DLD1 (cell line): ENCODE results near the gene RGS19.

ENCODE experiments used
- in situ Hi-C: cut with HindIII; loops from 2 replicates; pipeline ENCODE4 v1.10.0; 2017; ENCODE audit warnings: low sequenced_read_pairs

Gene RGS19

DNA sequence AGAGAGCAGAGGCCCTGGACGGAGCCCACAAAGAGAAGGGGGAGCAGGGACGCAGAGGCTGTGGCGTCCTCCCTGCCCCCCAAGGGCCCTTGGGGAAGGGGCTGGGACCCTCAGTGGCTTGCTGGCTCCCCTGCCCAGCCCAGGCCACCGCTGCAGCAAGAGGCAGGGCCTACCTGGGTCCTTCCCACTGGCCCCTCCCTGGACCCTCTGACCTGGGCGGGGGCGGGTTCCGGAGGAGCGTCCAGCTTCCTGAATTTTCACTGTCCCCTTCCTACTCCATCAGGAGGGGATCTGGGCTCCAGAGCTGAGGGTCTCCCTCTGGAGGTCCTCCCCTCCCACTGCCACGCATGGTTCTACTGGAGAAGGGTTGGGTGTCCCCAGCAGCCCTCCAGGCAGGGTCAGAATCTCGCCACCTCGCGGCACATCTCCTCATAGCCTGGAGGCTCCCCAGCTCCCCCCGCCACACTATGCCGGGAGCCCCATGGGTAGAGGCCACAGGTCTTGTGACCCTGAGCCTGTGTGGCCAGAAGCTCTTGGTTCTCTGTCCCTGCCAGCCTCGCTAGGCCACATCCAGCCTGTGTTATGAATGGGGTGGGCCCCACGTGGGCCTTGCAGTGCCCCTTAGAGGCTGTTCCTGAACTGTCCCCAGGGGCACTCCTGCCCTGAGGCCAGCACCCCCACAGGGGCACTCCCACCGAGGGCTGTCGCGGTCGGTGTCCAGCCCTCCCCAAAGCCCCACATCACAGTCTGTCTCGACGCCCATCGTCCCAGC lies 28.9 kb downstream of the RGS19 start:
- in situ Hi-C loops = no loop called here

DNA sequence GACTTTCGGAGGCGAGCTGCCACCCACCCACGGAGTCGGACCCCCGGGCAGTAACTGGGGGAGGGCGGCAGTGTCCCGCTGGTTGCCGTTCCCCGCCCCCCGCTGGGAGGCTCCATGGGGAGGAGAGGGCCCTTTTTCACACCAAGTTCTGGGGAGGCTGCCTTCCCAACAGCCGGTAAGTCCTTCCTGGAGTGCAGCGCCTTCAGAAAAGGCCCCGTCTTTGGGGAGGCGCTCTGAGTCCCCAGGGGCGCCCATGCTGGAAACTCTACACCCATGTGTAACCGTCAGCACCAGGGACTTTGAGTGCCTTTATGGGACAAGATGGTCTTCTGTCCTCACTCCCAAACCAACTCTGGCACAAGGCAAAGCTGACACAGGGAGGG lies 29.4 kb downstream of the RGS19 start:
- in situ Hi-C loops = no loop called here

DNA sequence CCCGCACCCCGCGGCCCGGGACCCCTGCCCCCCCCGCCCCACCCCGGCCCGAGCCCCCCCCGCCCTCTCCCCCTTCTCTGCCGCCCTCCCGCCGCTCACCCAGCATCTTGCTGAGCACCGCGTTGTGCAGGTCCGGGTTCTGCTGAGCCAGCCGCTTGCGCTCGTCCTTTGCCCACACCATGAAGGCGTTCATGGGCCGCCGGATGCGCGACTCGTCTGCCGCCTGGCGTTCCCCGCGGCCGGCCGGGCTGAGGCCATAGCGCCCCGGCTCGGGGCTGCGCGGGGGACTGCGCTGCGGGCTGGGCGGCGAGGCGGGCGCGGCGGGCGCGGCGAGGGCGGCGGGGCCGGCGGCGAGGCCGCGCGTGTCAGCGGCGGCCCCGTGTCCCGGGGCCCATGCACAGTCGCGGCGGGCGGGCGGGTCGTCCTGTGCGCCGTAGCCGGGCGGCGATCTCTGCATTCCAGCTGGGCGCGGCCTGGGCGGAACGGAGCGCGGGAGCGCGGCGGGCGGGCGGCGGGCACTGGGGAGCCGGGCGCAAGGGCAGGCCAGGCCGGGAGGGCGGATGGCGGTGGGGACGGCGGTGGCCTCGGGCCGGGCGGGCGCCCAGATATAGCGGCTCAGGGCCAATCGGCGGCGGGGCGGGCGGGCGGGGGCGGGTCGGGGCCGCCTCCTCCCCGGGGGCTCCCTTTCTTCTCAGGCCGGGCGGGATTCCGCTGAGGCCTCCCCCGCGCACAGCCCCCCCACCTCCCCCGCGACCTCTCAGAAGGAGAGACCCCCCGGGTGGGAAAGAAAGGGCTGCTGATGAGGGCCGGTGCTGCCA lies 30.0 kb downstream of the RGS19 start, which contains the start of gene SOX18:
Gene SOX18, minus strand, starts transcription at position 580 of the 818 bp plus-strand sequence. Its CDS starts 123 bp downstream, at position 457.
- in situ Hi-C loops = no loop called here

DNA sequence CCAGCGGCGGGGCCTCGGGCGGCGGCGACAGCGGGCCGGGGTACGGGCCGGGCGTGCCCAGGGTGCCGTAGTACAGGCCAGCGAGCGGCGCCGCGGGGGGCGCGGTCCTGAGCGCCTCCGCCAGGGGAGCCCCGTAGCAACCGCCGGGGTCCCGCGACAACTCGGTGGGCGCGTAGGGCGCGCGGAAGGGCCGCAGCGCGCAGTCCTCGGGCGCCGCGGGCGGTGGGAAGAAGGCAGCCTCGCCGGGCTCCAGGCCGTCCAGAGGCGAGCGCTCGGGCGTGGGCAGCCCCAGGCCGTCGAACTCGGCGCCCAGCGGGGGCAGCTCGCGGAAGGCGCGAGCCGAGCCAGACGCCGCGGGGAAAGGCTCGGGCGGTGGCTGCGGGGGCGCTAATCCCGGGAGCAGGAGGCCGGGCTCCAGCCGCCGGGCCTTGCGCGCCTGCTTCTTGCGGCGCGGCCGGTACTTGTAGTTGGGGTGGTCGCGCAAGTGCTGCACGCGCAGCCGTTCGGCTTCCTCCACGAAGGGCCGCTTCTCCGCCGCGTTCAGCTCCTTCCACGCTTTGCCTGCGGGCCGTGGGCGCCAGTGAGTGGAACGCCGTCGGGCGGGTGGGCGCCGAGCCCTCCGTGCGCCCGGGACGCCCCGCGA lies 30.8 kb downstream of the RGS19 start:
- in situ Hi-C loops = no loop called here

DNA sequence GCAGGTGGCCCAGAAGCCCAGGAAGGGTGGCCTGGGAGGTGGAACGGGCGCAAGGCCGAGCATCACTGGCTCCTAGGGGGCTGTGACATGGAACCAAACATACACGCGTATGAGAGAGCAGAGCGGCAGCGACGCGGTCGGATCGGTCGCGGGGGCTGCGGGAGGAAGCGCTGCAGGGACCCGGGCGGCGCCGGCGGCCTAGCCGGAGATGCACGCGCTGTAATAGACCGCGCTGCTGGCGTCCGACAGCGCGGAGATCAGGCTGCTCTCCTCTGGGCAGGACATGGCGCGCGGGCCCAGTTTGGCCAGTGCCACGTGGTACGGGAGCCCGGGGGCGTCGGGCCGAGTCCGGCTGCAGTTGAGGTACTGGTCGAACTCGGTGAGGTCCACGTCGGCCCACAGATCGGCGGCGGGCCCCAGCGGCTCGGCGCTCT lies 31.3 kb downstream of the RGS19 start:
- in situ Hi-C loops = no loop called here

GRCh38 chr20:64047046-64047389 lies 32.3 kb downstream of the RGS19 start:
- in situ Hi-C loops = no loop called here

GRCh38 chr20:64045346-64046011 lies 33.8 kb downstream of the RGS19 start:
- in situ Hi-C loops = no loop called here

DNA sequence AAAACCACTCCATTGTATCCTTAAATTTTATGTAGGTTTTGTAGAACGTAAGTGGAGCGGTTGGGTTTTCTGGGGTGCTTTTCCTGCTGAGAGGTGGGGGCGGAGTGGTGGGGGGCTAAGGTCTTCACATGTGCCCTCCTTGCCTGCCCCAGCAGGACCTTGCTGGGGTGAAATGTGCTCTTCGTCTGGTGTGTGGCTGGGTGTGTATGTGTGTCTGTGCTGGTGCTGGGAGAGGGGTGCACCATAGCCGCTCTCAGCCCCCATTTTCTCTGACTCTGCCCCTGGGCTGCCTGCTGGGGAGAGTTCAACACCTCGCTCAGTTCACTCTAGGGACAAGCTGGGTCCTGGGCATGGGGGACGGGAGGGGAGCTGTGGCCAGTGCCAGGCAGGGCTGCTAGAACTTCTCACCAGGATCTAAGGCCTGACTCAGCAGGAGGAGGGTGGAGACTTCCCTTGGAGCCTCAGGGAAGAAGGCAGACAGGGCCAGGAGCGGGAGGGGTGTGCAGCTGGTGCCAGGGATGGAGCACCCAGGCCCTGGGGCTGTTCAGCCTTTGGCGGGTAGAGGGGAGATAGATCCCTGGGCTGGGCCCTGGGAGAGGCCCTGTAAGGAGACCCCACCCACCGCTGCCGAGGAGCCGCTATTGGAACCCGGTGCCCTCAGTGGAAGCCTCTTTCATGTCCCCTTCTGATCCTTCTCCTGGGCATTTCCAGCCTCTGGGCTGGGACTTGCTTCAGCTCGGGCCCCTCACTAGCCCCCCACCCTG lies 34.7 kb downstream of the RGS19 start:
- in situ Hi-C loops = no loop called here

DNA sequence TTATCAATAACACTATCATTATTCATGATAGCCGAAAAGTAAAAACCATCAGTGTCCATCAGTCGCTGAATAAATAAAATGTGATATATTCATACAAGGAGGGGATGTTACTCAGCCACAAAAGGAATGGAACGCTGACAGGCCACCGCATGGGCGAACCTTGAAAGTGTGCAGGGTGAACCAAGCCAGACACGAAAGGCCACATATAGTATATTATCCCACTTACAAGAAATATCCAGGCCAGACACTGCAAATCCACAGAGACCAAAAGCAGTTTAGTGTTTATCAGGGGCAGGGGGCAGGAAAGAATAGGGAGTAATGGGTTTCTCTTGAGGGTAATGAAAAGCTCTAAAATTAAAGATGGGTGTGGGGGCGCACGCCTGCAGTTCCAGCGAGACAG lies 35.5 kb downstream of the RGS19 start:
- in situ Hi-C loops = no loop called here

DNA sequence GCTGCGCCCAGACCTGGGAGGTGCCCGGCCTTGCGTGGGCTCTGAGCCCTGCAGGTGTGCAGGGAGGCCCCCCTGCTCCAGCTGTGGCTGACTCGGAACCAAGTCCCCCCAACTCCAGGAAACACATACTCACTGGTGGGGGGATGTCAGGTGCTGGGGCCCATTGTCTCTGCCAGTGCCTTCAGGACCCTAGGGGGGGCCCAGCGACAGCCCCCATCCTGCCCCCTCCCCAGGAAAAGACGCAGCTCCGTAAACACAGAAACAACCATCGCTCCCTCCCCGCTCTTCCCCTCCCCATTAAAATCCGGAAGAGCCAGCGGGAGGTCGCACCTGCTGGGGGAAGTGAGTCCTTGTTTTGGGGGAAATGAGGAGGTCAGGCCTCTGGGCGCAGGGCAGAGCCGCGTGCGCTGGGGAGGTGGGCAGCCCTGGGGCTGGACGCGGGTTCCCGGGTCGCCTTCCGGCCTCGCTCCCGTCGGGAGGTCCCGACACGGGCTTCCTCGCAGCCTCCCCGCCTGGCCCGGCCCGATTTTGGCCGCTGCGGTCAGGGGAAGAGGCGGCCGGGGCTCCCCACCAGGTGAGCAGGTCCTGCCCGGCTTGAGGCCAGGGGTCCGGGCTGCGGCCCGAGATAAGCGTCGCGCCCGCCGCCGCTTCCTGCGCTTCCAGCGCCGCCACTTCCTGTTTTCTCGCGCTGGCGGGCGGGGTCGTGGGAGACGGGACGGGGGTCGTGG lies 37.1 kb downstream of the RGS19 start:
- in situ Hi-C loops = no loop called here

GRCh38 chr20:64041781-64042053 lies 37.6 kb downstream of the RGS19 start:
- in situ Hi-C loops = no loop called here

DNA sequence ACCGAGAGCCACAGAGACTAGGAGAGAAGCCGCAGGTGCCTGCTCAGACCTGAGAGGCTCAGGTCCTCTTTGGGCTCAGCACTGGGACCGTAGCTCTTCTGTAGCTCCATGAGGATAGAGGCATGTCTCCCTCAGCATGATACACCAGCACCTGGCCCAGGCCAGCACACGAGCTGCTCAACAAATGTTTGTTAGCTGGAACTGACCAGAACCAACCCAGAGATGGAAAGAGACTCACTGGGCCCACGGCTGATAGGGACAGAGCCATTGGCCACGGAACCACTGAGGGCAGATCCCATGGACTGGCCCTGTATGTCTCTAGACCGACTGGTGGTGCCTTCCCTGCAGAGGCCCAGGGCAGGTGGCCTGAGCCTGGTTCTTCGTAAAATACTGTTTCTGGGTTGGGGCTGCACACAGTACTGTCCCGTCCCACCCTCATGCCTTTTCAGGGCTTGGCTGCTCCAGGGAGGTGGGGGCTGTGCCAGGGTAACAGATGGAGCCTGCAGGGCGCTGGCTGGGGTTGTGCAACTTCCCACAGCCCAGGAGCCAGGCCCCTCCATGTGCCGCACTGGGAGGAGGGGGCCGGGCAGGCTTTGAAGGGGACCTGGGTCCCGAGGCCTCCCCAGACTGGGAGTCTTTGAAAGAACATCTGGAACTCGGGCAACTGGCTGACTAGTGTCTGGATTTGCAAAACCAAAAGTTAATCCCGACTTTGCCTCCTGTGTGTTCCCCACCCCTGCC lies 38.1 kb downstream of the RGS19 start:
- in situ Hi-C loops = no loop called here

GRCh38 chr20:64040231-64041039 lies 38.9 kb downstream of the RGS19 start:
- in situ Hi-C loops = no loop called here

DNA sequence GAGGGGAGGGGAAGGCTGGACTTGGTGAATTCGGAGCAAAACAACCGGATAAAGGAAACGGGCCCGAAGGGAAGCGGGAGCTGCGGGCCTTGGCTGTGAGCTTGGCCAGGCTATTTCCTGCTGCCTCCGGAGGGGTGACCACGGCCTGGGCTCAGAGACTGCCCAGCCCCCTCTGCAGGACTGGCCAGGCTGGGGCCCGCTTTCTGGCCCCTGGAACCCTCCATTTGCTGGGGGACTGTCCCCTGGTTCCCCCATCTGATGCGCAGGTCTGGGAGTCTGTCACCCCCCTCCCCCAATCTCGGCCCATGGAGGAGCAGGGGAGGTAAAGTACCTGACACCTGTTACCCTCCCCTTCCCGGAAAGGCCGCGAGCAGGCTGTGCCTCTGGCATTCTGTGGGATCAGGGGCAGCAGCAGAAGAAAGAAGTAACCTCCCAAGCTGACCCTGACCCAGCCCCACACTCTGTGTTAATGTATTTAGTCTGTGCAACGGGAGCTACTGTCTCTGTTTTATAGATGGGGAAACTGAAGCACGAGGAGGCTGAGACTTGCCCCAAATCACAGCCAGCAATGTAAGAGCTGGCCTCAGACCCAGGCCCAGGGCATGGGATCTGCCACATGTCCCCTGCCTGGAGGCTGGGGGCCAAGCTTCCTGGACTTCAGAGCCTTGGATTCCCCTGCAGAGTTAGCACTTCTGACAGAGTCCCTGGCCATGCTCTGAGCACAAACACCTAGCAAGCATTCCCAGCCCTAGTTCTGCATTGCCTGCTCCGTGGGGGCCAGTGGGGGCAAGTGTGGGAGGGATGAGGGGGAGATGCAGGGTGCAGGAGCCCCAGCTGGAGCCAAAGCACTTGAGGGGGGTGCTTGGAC lies 39.8 kb downstream of the RGS19 start:
- in situ Hi-C loops = no loop called here

DNA sequence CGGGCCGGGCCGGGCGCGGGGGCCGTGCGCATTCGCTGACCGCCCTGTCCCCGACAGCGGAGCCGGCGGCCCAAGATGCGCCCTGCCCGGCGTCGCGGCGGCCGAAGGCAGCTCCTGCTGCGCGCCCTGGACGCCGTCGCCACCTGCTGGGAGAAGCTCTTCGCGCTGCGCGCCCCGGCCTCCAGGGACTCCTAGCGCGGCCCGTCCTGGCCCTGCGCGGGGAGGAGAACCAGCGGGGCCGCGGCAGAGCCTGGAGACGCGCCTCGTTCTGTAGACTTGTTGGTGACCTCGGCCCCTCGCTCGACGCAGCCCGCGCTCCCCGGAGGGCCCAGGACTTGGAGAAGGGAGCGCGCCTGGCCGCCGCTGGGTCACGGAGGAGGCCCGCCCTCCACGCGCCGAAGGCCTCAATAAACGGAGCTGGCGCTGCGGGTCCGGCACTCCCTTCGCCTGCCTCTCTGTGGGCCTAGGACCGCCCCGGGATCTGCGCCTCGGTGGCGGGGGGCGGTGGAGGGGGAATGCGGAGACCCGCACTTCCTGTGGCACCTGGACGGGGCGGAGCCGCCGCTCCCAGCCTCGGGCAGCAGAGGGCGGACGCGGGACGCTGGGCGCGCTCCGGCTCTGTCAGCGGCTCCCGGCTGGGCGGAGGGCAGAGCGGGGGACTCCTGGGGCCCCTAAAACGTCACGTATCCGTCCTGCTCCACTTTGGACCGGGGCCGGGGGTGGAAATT lies 40.6 kb downstream of the RGS19 start:
- in situ Hi-C loops = no loop called here

DNA sequence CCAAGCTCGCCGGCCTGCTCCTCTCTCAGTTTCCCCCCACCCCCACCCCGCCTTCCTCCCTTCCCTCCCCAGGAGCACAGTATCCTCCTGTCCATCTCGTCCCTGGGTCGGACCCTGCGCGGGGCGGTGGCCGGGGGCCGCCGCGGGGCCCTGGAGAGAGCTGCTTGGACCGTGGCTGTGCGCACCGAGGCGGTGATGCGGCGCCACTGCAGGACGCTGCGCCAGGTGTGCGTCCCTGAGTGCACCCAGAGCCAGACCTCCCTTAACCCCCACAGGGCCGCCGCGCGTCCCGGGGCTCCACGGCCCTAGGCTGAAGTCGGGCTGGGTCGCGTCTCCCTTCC lies 41.1 kb downstream of the RGS19 start:
- in situ Hi-C loops = no loop called here
